ENCODE measurements around the gene RGS21.
"Not testable (repeated sequence)": the region's sequence is repeated elsewhere in the genome, so short reads cannot be mapped to it uniquely, and the experiment has no call there.

Gene RGS21

GRCh38 chr1:192316942-192317450, at the start of gene RGS21:
Gene RGS21 (plus strand): TSS chr1:192316992. CDS start chr1:192343037, 26,045 bp downstream.
- no peak for DNase-seq

- no peak for DNase-seq
Measured at GRCh38 chr1:192268468-192269052, 48.2 kb upstream of the RGS21 start.

GRCh38 chr1:192270398-192270797, 46.4 kb upstream of the RGS21 start:
- no peak for DNase-seq

GRCh38 chr1:192272732-192273131, 44.1 kb upstream of the RGS21 start:
- no peak for DNase-seq

- no peak for DNase-seq
Measured at GRCh38 chr1:192274588-192274987, 42.2 kb upstream of the RGS21 start.

GRCh38 chr1:192277635-192278034, 39.2 kb upstream of the RGS21 start:
- no peak for DNase-seq

GRCh38 chr1:192284927-192285326, 31.9 kb upstream of the RGS21 start:
- DNase-seq, result no peak

GRCh38 chr1:192303029-192303428, 13.8 kb upstream of the RGS21 start:
- no peak for DNase-seq

- not testable (repeated sequence) for DNase-seq
Measured at GRCh38 chr1:192308314-192308713, 8.5 kb upstream of the RGS21 start.

GRCh38 chr1:192311281-192311680, 5.5 kb upstream of the RGS21 start:
- DNase-seq, result no peak

- DNase-seq, result no peak
Measured at GRCh38 chr1:192327997-192328396, 11.2 kb downstream of the RGS21 start.

- DNase-seq, result no peak
Measured at GRCh38 chr1:192342842-192343241, 26.1 kb downstream of the RGS21 start.

GRCh38 chr1:192343344-192343743, 26.6 kb downstream of the RGS21 start:
- no peak for DNase-seq

- no peak for DNase-seq
Measured at GRCh38 chr1:192349314-192349713, 32.5 kb downstream of the RGS21 start.

GRCh38 chr1:192350356-192350755, 33.6 kb downstream of the RGS21 start:
- no peak for DNase-seq

GRCh38 chr1:192351550-192351949, 34.8 kb downstream of the RGS21 start:
- DNase-seq, result no peak

GRCh38 chr1:192357924-192358323, 41.1 kb downstream of the RGS21 start:
- no peak for DNase-seq

- no peak for DNase-seq
Measured at GRCh38 chr1:192358402-192358801, 41.6 kb downstream of the RGS21 start.

GRCh38 chr1:192358822-192359221, 42.0 kb downstream of the RGS21 start:
- no peak for DNase-seq

GRCh38 chr1:192363177-192363576, 46.4 kb downstream of the RGS21 start:
- no peak for DNase-seq

GRCh38 chr1:192367436-192367835, 50.6 kb downstream of the RGS21 start:
- DNase-seq, result no peak

- DNase-seq, result no peak
Measured at GRCh38 chr1:192375306-192375705, 58.5 kb downstream of the RGS21 start.

- no peak for DNase-seq
Measured at GRCh38 chr1:192376374-192376773, 59.6 kb downstream of the RGS21 start.

- no peak for DNase-seq
Measured at GRCh38 chr1:192378276-192378675, 61.5 kb downstream of the RGS21 start.

GRCh38 chr1:192378878-192379277, 62.1 kb downstream of the RGS21 start:
- DNase-seq, result no peak
